GM18868 (cell line): ENCODE measurements around the gene ABTB2.

Experiments used
- ATAC-seq: cut with Tn5 transposase; IDR thresholded peaks from one replicate; pipeline ENCODE4 v1.9.1; 2021; ENCODE audit warnings: mild to moderate bottlenecking, moderate library complexity; ENCODE audit not compliant: unreplicated experiment

ABTB2 gene

DNA sequence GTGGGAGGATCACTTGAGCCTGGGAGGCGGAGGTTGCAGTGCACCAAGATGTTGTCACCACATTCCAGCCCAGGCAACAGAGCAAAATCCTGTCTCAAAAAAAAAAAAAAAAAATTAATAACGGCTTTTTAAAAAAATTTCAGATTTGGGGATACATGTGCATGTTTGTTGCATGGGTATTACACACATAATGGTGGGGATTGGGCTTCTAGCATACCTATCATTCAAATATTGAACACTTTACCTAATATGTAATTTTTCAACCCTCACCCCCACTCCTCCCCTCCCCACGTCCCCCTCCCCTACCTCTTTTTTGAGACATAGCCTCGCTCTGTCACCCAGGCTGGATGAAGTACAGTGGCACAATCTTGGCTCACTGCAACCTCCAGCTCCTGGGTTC, 40.1 kb downstream of the ABTB2 start:
- ATAC-seq = no peak

DNA sequence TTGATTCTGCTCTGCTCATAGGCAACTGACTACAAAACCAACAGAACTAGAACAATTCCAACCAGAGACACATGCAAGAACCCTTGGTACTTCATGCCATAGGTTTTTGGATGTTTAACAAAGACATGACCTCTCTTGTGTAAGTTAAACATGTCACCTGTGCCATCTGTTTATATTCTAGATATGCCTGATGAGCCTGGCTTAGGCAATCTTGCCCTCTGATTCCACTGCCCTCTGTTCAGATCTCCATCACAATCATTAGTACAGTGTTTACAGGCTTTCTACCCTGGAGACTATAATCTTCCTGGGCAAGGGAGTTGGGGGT, 40.8 kb downstream of the ABTB2 start:
- ATAC-seq = no peak

DNA sequence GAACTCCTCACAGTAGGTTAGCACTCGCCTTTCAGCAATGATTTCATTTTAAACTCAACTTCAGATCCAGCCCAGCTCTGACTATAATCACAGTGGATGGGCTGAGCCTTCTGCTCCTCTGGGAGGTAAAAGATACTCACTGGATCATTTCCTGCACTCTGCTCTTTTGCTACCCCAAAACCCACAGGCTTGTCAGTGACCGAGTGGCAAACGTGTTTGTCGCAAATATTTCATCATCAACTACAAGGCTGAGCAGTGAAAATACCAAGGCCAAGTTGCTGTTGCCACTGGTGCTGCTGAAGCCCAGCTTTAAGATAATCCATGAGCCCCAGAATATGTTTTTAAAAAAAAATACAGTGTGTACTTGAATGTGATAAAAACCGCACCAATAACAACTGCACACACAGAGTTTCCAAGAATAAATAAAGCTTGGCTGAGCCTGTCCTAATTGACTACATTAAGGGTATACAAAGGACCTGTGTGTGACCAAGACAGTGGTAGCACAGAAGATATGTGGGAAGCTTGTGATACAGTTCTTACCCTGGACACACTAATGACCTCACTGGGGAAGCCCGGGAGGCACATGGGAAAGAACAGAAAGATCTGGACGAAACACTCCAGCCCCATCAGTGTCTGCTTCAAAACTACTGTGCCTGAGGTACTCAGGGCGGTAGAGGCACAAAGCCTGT, 41.3 kb downstream of the ABTB2 start:
- no peak for ATAC-seq

DNA sequence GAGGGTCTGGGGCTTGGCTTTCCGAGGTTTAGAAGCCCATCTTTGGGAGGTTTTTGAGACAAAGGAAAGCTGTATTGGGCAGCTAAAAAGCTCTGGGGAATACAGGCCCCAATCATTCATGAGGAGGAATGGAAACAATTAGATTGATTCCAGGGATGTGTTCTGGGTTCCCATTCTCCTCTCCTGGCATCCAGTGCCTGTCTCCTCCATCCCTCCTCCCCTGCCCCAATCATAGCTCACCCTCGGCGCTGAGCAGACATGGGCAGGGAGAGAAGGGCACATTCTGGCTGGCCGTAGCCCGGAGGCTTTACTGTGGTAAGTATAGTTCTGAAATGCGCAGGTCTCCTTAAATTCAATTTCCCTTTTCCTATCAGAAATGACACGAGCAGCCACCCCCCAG, 42.4 kb downstream of the ABTB2 start:
- no peak for ATAC-seq

DNA sequence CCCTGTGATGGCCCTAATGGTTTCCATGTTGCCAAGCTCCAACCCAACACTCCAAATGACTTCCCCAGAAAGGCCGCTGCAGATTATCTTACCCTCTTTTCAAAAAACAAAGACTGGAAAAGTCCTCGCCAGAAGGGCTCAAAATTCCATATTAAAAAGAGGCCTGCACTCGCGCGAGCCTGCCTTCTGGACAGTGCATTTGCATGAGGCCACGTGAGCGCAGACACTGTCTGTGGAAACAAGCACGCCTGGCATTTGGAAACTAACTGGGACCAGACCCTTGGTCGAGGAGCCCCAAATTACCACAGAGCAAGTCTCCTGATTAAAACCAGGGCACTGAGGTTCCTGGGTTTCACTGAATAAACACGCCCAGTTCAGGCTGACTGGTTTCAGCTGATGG, 42.9 kb downstream of the ABTB2 start:
- no peak for ATAC-seq

DNA sequence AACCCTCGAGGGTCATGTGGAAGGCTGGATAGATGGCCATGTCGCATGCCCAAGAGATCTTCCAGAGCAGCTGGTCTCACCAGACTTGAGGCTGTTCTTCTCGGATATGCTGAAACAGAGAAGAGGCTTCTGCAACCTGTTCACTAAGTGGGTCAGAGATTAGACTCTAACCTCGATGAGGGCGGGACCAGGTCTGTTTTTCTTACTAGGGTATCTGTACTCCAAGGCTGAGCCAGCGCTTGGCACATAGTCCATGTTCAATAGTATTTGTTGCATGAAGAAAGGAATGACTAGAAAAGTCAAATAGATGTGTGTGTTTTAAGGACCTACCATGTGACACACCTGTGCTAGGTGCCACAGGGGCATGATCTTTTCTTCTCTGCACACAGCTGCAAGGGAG, 43.6 kb downstream of the ABTB2 start:
- ATAC-seq = no peak

DNA sequence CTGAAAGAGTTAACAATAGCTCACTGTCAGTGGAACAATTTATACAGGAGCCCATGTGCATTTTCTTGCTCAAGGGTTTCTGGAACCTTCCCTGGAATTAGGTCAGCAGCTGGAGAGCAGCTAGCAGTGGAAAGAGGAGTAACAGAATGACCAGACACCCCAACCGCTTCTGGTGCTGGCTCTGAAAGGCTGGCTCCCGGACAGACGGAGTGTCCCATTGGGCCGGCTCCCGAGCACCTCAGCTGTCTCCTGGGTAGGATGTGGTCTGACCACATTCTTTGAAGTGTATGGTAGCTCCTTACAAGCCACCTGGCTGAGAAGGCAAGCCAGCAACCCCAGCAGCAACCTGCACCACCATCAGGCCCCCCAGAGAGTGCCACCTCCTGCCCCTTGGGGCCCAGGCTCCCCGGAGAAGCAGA, 44.7 kb downstream of the ABTB2 start:
- peak; percentile 88 for ATAC-seq

DNA sequence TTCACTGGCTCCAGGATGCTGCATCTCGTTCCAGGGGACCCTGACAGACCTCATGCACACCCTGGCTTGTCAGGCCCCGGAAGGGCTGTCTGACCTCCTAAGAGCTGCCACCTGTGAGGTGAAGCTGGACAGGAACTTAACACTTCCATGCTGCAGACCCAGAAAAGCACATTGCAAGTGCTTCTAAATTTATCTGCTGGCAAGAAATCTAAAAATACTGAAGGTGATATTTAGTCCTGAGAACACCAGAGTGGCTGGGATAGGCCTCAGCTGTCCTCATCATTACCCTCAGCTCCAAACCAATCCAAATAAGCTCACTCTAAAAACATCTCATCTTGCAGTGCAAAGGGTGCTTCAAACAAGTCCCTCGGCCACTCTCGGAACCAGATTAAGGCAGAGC, 46.7 kb downstream of the ABTB2 start:
- ATAC-seq = no peak

DNA sequence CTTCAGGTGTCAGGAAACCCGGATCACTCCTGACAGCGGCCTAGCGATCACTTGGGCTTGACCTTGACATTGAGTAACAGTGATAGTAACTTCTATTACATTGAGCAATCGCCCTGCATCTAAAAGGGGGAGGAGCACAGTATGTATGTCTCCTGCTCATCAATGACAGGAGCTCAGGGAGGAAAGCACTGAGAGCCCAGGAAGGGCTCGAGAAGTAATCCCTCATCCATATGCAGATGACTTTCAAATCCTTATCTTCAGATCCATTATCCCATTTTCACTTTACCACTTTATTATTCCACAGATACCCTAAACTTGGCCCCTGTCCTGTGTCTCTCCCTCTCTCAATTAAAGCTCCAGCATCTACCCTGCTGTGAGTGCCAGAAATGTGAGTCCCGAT, 47.8 kb downstream of the ABTB2 start:
- no peak for ATAC-seq

DNA sequence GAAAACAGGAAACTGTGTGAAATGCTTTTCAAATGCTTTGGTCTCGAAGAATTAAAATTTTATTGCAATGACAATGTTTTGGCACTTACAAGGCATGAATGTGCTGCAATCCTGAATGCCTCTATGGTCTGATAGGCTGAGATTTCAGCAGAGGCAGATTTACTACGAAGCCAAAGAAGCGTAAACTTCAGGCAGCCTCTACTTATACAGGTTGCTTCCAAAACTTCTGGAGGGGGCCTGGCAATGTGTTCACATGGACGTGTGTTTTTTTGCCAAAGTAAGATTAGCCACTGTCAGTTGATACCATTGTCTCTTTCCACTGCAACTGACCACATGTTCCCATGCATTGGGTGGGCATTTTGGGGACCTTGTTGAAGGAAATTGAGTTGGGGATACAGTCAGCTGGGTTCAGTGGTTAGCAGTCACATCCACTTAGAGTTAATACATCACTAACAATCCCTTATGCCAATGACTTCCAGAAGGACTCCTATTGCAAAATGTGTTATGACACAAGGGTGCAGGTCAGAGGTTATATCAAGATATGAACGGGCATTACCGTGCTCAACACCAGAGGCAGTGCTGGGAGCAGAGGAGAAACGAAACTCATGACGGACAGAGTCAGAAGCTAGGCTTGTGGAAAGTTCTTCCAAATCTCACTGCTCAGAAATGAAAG, 48.8 kb downstream of the ABTB2 start:
- ATAC-seq = no peak

DNA sequence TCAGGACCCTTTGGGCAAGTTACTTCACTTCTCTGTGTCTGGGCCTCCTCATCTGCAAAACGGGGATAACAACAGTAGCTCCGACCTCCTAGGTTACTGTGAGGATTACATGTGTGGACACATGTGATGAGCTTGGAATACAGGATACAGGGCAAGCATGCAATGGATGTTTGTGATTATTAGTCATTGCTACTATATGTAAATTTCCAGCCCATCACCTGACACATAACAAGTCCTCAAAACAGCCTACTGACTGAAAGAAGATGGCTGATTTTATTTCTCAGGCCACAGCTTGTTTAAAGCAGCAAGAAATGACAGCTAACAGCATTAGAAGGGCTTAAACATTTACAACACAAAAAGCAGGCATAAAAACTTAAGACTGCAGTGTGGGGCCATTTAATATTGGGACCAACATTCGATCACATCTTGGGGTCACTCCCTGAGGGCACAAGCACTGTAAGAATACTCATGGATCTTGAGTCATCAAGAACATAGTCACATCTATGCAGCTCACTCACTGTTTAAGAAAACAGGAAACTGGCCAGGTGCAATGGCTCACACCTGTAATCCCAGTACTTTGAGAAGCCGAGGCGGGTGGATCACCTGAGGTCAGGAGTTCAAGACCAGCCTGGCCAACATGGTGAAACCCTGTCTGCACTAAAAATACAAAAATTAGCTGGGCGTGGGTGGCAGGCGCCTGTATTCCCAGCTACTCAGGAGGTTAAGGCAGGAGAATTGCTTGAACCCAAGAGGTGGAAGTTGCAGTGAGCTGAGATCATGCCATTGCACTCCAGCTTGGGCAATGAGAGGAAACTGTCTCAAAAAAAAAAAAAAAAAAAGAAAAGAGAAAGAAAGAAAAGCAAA, 49.5 kb downstream of the ABTB2 start:
- no peak for ATAC-seq

DNA sequence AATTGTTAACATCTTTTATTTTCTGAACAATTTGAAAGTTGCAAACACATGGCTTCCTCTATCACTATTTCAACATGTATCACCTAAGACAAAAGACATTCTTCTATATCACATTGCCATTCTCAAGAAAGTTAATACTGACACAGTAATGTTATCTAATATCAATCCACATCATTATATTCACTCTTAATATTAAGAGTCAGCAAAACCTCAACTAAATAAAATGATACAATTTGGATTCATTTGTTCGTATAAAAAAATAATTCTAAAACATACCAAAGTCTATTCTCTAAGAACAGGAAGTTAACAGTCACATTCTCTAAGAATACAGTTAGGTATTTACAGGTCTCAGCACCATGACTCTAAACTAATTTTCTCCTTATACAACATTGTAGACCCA, 52.0 kb downstream of the ABTB2 start:
- ATAC-seq = no peak

DNA sequence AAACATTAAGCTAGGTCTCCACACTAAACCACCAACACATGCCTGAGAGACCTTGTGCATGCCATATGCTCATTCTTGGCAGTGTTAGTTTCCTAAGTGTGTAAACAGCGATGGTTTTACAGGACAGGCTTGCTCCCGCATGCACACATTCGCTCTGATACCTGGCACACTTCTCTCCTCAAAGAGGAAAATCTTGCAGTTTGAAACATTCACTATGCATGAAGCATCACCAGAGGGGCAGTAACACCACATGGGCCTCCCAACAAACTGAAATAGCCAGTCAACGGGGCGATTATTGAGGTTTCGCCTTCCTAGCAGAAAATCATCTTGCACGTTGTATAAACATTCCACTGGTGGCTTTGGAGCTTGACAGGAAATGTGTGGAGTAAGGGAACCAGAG, 52.6 kb downstream of the ABTB2 start:
- ATAC-seq = no peak

DNA sequence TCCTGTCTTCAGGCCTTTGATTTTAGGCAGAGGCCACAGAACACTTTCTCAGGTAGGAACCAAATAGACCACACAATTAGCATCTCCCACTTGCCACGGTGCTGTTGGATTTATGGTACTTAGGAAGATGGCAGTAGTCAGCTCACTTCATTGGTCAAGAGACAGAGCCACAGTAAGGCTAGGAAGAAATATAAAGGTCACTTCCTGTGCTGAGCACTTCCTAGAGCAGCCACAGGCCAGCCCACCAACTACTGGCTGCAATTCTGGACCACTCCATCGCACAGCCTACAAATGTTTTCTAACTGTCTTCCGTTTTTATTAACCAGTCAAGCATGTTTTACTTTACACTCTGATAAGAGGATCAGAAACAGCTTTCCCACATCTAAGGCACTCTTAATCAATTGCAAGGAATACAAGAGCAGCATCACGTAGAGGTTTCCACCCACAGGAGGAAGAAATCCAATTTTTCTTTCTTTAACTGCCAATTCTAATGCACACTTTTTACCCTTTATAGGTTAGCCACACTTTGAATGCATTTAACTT, 54.7 kb downstream of the ABTB2 start:
- no peak for ATAC-seq

DNA sequence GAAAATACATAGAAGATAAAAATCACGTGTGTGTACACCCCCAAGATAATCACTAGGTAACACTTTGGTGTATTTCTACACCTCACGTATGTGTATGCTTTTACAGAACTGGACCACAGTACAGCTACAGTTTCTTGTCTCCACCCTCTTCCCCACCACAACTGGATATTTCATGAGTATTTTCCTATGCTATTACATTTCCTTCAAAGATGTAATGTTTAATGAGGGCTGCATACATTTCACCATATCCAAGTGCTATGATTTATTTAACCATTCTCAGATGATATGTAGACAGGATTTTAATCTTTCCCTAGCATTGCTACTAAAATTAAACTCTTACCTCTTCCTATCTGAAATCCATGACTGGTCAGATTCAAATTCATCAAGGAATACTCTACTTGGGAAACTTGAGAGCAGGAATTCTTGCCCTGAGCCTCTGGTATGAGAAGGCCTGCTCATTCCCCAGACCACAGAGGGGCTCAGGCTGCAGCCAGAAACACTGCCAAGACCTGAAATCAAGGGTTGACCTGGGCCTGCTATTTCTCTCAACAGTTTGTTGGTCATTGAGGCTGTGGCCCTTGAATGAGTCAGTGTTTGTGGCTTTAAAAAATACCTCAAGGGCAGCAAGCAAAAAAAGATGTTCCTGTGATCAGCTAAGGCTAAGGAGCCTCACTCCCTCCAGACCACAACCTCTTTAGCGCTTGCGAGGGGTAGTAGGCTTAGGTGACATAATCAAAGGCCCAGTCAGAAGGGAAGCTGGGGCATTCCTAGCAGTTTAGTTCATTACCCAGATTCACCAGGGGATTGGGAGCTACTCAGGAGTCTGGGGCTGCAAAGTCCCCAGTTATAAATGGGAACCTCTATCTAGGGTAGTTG, 55.5 kb downstream of the ABTB2 start:
- ATAC-seq = peak; percentile 77

DNA sequence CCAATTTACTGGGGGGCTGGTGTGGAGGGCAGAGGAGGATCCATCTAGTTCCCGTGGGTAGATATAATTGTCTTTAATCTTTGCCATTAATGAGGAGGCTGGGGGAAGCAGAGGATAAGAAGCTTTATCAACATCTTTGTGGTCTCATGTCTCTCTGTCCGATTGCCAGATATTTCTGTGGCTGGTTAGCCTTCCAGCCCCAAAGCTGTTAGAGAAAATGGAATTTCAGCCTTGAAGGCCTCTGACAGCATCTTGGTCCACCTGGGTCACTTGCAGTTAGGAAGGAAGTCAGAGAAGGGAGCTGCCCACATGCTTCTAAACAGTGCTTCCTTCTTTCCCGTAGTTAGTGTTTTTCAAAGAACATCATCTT, 56.9 kb downstream of the ABTB2 start:
- no peak for ATAC-seq

DNA sequence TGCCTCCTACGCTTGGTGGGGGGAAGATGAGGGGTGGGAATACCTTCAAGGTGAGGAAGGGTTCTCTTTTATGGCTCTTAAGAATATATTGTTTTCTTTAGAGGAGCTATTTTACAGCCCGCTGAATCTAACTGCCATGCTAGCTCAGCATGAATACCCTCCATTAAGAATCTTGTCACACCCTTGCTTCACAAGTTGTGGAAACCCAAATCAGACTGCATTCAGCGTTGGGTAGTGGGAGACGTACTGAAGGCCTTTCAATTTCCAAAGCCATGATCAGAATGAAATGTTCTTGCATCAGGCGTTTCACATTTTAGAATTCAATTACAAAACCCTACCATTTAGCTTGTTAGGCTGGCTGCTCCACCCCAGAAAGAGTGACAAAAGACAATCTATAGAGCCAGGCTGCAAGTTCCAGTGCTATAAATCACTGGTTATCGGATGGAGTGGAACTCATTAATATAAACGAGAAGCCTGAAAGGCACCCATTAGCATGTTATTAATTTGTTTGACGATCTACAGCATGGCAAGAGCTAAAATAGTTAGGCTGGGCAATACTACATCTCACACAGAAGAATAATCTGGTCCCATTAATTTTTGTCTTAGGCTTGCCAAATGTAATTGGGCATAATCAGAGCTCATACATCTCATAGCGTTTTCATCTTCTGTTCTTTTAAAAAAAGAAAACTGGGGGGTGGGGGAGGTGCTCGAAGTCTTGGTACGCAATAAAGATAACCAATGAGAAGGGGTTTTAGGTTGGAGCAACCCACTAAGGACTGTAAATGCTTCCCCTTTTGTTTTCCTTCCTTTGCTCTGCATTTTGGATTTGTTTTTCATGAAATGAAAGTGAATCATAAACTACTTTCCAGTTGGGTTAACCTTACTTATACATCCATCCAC, 57.5 kb downstream of the ABTB2 start:
- no peak for ATAC-seq

DNA sequence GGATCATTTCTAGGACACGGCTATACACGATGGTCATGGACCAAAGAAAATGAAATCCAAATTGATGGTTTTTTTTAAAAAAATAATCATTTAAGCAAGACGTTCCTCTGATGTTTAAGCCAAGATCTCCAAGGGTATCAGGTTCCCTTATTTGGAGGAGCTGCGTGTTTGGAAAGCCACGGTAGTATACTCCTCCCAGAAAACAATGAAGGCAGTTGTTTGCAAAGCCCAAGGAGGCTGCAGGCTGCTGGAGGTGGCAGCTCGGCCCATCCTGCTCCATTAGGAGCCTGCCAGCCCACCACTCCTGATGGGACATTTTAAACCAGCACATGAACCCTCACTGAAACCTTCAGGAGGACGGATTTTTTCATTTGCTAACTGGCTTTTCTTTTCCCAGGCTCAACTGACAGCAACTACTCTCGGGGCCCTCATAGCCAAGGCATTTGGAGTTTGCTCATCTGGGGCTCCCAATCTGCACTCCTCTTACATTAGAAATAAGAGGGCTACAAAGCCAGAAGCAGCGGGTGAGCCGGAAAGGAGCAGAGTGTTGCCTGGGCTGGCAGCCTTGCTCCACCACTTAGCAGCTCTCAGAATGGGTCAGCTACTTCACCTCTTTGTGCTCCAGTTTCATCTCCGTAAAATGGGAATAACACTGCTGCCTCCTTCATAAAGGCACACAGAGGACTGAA, 58.4 kb downstream of the ABTB2 start:
- ATAC-seq = no peak

DNA sequence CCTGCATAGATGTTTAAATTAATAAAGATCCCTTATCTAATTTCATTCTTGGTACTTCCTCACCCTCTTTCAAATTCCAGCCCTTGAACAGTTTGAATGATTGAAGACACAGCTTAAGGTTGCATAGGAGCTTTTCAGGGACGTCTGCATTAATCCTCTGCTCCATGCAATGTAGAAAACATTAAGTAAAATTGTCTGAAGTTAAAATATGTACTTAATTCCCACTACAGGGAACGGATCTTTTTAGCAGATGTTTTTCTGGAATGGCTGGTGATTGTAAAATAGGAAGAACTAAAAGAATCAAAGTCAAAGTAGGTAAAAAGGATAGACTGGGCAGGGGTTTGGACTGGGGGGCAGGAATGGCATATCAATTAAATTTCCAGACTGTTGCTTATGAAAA, 58.9 kb downstream of the ABTB2 start:
- no peak for ATAC-seq
